GM18868 (cell line): ENCODE data around the gene GPC6.
"Not testable (repeated sequence)": the region's sequence is repeated elsewhere in the genome, so short reads cannot be mapped to it uniquely, and the experiment has no call there.

Experiments used
- ATAC-seq: cut with Tn5 transposase; IDR thresholded peaks from one replicate; pipeline ENCODE4 v1.9.1; 2021; ENCODE audit warnings: mild to moderate bottlenecking, moderate library complexity; ENCODE audit not compliant: unreplicated experiment

GPC6 gene

DNA sequence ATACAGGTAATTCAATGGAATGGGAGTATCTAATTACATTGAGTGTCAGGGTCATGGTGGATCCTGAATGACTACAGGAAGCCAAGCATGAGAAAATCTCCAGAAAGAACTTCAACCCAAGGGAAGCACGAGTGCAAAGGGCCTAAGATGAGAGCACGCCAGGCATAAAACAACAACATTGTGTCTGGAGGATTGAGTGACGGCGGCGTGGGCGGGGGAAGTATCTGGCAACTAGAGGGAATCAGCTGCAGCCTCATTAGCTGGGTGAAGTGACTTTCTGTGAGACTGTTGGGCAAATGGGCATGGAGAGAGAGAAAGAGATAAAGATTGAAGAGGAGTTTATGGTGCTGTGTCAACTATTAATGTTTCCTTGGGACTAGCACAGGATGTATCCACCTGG lies 194.3 kb downstream of the GPC6 start:
- ATAC-seq, result no peak

DNA sequence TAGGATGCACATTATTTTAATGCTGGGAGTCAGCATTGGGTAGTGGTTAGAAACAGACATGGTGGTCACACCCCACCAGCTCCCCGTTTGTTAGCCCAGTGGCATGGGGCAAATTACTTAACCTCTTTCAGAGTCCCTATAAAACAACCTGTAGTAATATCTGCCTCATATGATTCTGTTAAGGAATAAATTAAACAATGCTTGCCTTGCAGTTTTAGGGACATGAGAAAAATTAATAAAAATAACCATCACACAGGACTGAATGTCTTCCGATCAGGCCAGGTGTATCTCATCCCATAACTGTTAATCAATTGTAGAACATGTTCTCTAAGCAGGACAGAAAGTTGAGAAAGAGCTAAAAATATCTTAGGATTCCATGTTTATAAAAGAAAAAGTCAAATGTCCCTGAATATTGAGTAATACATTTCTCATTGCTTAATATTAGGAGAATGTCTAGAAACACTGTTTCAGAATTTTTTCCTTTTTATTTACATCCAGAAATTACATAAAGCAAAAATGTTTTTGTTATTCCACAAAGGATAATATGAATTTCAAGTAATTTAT lies 196.5 kb downstream of the GPC6 start:
- ATAC-seq, result no peak

DNA sequence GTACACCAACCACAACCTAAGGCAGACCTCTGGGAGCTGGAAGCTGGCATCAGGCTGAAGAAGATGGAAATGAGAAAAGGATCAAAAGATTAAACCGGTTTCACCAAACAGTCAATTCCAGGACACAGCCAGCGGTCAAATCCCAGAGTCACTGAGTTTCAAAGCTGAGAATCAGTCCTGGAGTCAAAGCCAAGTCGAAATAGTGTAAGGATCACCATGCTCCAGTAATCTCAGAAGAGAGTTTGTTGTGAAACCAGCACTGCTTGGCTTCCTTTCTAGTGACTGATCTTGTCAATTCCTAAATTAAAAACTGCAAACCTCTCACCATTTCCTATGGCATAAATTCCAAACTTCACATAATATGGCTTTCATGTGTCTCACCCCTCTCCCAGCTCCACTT lies 198.8 kb downstream of the GPC6 start:
- no peak for ATAC-seq

DNA sequence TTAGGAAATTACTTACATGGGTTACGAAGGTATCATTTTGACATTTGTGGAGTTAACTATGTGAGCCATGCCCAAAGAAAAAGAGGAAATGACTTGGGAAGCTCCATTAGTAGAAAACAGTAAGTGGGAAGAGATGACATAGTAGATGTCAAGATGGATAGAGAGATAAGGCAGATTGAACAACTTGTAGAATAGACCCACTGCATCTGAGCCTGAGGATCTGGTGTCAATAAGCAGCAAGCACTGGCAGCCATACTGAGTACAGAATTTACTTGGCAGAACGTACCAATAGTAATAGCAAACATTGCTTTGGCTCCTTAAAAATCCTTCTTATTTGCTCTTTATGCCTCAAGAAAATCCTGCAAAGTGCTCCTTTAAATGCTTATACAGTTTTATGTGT lies 203.8 kb downstream of the GPC6 start:
- ATAC-seq, result no peak

DNA sequence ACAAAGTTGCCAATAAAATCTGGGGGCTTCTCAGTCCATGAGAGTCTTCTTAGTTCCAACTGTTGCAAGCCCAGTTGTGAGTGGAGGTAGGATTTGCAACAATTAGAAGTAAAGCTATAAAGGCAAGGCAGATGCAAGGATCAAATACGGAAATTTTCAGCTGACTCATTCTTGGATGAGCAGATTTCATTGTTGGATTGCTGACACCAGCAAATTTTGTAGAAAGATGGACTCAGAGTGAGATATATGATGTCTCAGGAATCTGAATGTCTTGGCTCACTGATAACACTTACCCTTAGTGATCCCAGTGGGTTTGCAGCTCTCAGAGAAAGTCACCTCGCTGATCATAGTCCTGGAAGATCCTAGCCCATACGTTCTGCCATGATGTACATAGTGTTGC lies 209.0 kb downstream of the GPC6 start:
- ATAC-seq, result no peak

DNA sequence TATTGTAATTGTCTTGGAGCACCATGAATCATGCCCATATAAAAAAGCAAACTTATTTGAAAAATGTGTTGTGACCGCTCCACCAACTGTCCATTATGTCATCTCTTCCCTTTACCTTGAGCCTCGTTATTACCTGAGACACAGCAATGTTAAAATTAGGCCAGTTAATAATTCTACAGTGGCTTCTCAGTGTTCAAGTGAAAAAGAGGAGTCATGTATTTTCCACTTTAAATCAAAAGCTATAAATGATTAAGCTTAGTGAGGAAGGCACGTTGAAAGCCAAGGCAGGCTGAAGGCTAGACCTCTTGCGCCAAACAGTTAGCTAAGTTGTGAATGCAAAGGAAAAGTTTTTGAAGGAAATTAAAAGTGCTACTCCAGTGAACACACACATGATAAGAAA lies 210.5 kb downstream of the GPC6 start:
- no peak for ATAC-seq

DNA sequence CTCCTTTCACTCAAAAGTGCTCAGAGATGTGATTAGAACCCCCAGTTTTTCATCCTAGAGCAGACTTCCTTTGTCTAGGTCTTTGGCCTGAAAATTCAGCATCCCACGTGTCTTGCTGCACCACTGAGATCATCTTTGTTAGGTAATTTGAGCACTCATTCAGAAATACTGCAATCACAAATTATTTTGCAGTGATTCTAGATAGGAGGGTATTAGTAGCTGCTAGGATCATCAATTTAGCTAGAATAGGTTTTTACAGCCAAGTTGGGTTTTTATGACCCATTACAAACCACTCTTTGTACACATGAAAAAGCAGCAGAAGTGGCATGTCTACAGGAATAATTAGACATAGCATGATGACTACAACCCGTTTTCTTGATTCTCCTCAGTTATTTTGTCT lies 219.6 kb downstream of the GPC6 start:
- ATAC-seq, result no peak

DNA sequence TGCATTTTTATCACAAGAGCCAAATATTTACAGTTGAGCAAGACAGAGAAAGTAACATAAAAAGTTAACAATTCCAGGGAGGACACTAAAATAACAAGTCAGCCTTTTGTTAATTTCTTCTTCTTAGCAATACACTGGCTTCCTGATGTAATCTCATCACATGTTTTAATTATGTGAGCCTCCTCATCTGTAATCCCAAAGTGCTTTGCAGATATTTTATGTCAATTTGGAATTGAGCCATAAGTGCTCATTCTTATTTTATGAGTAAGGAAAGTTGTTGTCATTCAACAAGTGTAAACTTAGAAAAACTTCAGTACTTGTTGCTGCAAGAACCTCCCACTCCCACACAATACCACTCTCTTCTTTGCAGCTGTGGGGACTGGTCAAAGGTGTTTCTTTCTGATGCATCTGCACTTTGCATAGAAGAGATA lies 223.6 kb downstream of the GPC6 start:
- ATAC-seq, result no peak

DNA sequence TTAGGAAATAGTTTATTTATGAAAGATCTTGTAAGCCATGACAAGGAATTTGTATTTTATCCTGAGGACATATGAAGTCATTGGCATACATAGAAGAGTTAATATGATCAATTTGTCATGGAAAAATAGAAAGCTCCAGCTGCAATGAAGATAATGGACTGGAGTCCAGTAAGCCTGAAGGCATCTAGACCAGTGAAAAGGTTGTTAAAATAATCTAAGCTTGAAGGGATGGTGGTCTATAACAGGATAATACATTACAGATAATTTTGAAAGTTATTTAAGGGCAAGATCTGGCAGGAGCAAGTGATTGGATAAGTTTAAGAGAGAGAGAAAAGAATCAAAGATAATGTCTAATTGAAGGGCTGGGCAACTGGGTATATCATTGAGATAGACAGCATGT lies 224.2 kb downstream of the GPC6 start:
- no peak for ATAC-seq

DNA sequence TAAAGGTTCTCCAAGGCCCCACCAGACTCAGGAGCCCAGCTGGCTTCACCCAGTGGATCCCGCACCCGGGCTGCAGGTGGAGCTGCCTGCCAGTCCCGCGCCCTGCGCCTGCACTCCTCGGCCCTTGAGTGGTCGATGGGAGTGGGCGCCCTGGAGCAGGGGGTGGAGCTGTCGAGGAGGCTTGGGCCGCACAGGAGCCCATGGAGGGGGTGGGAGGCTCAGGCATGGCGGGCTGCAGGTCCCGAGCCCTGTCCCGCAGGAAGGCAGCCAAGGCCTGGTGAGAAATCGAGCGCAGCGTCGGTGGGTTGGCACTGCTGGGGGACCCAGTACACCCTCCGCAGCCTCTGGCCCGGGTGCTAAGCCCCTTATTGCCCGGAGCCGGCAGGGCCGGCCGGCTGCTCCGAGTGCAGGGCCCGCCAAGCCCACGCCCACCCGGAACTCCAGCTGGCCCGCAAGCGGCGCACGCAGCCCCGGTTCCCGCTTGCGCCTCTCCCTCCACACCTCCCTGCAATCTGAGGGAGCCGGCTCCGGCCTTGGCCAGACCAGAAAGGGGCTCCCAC lies 228.1 kb downstream of the GPC6 start:
- not testable (repeated sequence) for ATAC-seq

DNA sequence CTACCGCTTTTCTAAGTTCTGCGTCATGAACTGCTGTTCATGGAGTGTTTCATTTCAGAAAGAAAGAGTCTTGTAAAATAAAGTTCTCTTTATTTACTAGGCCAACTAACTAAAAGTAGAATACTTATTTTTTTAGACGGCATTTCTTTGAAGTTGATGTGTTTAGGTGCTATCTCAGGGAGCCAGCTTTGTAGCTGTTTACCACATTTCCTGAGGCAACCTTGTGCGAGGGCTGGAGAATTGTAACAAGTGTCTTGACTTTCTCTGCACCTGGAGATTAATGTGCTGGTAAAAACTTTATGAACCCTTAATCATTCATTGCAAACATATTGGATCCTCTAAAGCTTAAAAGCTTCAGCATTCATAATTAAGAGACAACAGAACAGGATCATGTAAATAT lies 229.3 kb downstream of the GPC6 start:
- ATAC-seq, result no peak

DNA sequence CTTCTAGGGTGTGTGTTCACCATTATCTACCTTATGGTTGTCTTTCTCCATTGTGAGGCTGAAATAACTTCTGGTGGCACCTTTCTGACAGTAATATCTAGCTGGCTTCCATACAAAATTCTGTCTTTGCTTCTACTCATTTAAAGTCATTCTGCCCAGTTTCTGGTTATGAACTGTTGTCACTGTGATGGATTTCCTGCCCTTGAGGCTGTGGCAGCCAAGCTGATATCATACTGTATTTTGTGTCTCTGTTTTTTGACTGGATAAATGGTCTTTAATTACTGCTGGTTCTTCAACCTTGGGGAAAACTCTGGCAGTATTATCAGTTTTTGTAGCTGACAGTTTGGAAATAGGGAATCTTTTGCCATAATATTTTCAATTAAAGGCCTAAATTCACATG lies 233.4 kb downstream of the GPC6 start:
- ATAC-seq, result no peak

DNA sequence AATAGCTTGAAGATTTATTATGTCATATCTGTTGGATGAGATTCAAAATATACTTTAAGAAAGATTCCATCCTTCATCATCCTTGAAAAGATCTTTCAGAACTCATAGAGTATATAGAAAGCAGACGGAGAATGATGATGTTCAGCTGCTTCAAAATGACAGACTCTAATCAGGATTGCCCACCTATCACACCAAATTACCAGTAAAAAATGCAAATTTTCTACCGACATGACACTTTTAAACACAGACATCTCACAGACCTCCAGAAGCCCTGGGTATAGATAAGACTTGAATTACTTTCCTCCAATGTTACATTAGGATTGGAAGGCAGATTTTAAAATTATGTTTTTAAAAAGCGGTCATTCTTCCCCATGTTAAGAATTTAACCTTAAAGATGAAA lies 235.5 kb downstream of the GPC6 start:
- no peak for ATAC-seq

DNA sequence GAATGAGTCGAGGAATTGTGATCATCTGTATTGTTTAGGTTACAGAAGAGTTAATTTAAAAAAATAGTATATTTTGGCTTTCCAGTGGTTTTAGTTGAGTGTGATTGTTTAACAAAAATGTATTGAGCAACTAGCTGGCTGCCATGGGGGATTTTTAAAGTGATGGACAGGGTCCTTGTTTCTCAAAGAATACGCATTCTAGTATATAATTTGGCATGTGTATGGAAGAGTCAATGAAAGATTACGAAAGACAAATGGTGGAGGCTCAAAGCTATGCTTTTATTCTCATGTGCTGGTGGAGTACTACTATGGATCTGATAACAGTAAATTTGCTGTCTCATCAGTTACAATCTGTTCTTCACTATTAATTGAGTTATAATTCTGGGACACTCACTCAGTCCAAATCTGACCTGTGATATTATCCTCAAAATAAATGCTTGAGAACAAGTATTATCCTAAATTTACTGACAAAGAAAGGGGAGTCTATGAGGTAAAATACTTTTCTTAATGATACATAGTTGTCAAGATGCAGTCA lies 240.0 kb downstream of the GPC6 start:
- no peak for ATAC-seq

DNA sequence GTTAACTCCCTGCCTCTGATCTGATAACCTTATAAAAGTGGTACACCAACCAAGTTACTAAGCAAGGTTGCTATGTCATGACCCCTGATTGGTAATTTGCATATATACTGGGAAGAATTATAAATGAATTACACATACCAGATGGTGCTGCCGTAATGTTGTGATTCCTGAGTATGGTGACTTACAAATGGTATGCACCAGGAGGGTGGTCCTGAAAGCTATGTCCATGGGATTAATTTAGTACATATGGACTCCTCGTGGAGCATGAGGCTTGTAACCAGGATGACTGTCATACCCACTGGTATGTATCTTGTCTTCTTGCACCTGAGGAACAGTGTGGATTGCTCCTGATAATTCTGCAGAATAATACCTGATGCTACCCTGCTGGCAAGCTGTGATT lies 240.6 kb downstream of the GPC6 start:
- ATAC-seq, result no peak

DNA sequence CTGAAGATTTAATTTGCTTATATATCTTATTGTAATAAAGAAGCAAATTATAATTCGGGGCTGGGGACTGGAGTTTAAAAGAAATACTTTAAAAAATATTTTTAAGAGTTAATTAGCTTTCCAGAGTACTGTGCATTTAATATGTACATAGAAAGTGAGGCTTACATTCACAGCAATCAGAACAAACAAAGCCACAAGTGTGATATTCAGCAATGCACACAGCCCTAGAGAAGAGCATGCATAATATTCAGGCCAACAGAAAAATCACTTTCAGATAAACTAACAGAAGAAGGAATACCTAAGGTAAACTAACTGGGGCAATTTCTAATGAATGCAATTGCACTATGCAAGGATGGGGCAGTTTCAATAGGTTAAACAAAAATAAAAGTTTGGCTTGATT lies 241.8 kb downstream of the GPC6 start:
- no peak for ATAC-seq

DNA sequence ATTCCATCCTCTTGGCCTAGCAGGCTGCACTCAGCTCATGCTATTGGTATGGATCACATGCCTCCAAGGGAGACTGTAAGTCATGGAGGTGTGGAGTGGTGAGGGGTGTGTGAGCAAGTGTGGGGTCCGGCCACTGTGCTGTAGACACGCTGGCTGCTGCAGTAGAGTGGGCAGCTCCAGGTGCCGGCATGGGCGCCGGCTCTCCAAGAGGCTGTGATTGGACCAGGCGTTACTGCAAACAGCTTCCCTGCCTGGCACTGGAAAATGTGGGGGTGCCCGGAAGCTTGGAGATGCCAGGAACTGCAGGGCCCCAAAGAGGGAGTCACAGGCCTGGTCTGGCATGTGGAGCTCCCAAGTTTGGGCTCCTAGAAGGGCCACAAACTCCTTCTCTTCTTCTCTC lies 245.7 kb downstream of the GPC6 start:
- no peak for ATAC-seq

DNA sequence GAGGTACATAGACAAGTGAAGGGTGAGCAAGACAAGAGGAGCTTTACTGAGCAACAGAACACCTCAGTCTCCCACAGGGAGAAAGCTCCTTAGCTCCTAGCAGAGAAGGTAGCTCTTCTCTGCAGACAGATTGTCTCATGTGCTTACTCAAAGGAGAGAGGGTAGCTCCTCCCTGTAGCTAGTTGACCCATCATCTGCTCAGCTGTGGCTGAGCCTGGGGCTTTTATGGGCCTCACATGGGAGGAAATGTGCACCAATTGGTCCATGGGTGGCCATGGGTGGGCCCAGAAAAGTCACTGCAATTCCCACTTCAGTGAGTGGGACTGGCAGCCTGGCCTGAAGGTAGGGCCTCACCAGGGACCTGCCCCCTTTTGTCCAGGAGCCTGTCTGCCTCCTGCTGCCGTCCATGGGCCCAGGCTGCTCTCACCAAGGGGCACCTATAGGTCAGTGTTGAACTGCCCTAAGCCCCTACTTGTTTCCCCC lies 246.2 kb downstream of the GPC6 start:
- ATAC-seq, result no peak

DNA sequence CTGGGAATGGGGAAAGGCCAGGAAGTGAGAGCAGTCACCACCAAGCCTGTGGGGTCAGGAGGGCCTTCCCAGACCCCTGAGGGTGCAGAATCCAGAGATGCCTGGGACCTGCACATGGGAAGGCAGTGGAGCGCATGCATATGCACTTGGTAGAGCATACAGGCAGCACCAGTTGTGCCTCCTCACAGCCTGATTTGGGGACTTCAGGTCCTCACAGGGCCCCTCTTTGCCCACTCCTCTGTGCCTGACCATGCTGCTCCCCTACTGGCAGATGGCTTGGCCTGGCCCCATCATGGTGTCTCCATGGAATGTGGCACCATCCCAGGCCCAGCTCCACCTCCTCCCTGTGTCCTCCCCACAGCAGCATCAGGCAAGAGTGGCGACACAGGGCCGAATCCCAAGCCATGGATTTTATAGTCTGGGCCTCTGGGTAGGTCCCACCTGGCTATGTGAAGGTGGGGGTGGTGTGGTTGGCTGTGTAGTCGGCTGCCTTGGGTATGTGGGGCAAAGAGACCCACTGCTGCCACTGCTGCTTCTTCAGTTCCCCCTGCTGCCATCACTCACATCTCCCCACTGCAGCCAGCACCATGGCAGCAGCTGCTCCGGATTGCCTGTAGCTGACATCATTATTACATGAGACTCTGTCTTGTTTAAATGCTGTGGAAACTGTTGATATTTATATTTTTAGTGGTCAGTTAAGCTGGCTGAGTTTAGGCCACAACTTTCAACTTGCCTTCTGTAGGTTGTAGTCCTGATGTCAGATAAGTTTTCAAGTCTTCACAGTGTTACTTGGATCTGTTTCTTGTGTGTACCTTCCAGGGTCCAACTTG lies 247.0 kb downstream of the GPC6 start:
- no peak for ATAC-seq

DNA sequence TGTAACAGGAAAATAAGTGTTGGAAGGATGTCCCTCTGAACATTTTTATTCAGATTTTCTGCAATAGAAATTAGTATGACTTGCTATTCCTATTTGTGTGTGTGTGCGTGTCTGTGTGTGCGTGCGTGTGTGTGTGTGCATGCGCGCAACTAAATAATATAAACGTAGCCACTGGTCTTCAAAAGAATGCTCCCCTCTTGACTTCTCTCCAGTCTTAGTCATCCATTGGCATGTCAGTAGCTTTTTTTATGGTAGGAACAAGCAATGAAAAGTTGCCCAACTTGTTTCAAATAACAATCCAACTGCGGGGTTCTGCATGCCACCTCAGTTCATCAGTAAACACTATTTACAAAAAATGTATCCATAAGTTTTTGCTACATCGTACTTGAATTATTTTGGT lies 249.6 kb downstream of the GPC6 start:
- ATAC-seq, result no peak

DNA sequence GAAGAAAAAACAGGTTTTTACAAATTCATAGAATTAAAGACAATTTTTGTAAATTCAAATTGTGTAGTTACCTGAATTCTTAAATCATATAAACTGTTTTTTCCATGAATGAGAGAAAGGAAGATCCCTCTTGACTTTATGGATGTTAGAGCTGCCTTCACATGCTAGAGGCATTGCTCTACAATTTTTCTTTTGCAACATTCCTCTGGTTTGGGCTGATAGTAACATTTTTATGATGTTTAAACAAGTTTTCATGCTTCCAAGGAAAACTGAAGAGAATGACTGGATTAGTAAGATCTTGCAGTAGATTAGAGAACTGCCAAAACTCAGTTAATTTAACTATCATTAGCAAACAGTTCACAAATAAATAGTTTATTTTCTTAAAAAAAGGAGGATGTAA lies 250.6 kb downstream of the GPC6 start:
- no peak for ATAC-seq

DNA sequence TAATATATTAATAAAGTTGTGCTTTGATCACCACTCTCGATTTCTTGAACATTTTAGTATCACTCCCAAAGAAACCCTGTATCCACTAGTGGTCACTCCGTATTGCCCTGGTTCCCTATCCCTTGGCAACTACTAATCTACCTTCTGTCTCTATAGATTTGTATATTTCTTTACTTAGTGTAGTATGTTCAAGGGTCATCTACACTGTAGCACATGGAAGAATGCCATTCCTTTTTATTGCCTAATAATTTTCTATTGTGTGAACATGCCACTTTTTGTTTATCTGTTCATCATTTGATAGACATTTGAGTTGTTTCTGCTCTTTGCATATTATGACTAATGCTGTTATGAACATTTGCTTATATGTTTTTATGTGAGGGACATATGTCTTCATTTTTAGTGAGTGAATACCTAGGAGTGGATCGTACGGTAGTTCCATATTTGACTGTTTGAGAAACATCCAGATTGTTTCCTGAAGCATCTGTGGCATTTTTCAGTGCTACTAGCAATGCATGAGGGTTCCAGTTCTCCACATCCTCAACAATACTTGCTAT lies 254.0 kb downstream of the GPC6 start:
- no peak for ATAC-seq
